Measurements from ENCODE around the gene SDCCAG8.

The SDCCAG8 gene

DNA sequence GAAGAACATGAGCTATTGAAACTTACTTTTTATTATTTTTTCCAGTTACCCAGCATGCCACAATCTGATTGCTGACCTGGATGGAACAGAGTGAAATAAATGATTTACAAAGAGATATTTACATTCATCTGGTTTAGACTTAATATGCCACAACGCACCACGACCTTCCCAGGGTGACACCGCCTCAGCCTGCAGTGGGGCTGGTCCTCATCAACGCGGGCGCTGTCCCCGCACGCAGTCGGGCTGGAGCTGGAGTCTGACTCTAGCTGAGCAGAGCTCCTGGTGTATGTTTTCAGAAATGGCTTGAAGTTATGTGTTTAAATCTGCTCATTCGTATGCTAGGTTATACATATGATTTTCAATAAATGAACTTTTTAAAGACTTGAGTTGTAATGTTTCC, 243.9 kb downstream of the SDCCAG8 start:
- no peak for DNase-seq (ENCODE audit: low read depth in 3 of 3)

GRCh38 chr1:243500512-243500911, 244.7 kb downstream of the SDCCAG8 start:
- DNase-seq (ENCODE audit: low read depth in 3 of 3) = no peak

DNA sequence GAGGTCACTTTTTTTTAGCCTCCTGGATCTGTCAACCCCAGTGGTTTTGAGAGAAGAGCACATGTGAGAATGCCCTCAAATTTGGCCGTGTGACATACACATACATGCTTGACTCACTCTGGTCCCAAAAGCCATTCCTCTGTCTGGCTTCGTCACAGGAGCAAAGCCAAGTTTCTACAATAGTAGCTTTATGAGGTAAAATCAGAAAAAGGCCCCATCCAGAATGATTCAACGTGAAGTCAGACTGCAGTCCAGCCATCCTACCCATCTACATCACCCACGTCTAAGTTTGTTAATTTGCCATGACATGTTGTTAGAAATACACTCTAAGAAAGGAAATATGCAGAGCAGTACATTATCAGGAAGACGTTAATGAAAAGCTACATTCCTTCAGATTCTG, 245.2 kb downstream of the SDCCAG8 start:
- DNase-seq (ENCODE audit: low read depth in 3 of 3) = no peak

GRCh38 chr1:243503155-243503554, 247.3 kb downstream of the SDCCAG8 start:
- DNase-seq (ENCODE audit: low read depth in 3 of 3) = no peak

DNA sequence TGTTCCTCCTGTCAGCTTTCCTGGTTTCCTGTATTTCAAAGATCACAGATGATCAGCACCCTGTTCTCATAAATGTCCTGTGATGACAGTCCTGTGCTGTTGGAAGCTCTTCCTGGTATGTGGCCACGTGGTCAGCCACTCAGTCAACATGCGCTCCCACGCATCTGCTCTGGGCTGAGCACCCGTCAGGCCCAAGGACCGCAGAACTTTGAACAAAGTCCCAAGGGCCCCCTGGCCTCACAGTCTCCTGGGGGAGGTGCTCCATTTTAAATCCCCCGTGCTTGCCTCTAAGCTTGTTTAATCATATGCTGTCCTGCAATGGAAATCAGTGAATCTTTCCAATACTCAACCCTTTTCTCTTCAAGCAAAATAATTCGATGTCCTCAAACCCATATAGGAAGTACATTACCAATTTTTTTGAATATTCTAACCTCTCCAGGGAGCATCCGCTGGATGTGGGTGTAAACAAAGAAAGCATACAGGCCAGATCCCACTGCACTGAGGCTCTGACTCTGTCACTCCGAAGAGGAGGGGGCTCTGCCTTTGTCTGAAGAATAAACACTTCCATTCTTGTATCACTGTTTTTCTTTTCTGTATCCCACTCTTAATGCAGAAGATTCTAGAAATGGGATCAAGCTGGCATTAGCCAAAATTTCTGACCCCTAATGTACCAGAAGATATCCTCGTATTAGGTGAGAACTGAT, 250.3 kb downstream of the SDCCAG8 start:
- no peak for DNase-seq (ENCODE audit: low read depth in 3 of 3)

DNA sequence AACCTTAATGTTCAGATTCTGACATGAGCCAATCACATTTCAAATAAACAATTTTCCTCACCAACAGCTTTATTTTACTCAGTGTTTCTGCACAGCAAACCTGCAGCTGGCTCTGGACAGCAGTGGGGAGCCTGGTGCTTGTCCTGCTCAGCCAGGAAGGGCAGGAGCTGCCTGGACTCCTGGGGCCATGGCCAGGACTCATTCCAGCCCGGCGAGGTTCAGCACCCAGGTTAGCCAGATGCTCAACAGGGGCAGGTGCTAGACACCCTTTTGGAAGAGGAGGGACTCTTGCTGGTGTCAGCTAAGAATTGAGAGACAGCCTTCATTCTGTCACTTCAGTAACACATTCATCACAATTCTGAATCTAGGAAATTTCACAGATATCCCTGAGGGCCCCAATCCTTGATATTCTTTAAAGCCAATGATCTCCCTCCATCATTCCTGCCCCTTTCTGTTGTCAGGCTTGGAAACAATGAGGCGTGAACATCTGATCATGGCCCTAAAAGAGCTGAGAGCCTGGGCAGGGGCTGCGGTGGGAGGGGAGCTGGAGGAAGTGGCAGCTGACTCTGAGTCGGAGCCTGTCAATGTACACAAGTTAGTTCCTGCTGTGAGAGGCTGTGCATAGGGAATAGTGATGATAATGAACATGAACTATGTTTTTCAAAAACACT, 251.3 kb downstream of the SDCCAG8 start:
- no peak for DNase-seq (ENCODE audit: low read depth in 3 of 3)

GRCh38 chr1:243507672-243508302, 251.9 kb downstream of the SDCCAG8 start:
- DNase-seq (ENCODE audit: low read depth in 3 of 3) = no peak

DNA sequence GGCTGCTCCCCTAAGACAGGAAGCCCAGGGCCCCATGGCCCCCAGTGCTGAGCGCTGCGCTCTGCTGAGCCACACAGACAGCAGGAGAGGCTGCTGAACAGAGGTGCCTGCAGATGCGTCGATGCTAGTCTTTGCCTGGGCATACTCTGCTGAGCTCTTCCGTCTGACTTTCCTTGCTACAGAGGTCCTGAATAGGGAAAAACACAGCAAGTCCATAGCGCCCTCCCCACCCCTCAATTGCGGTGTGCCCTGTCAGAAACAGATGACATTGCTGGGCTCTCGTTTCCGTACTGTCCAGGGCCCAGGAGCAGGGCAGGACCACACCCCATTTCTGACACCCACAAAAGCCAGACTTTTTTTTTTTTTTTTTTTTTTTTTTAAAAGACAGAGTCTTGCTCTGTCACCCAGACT, 252.5 kb downstream of the SDCCAG8 start:
- no peak for DNase-seq (ENCODE audit: low read depth in 3 of 3)

DNA sequence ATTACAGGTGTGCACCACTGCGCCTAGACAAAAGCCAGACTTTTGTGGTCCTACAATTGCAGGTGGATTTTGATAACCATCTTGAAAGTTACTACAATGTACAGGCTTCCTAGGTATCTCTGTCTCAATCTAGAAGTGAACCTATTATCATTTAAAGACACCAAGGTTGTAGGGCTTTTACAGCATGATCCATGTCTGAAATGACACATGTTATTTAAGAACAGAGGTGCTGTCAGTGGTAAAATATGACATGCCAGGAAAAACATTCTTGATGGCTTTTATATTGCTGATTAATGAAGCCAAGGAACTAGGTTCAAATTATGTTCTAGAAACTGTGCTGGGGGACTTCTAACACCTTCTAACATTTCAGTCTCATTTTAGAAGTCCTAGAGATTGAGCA, 253.1 kb downstream of the SDCCAG8 start:
- DNase-seq (ENCODE audit: low read depth in 3 of 3) = no peak

DNA sequence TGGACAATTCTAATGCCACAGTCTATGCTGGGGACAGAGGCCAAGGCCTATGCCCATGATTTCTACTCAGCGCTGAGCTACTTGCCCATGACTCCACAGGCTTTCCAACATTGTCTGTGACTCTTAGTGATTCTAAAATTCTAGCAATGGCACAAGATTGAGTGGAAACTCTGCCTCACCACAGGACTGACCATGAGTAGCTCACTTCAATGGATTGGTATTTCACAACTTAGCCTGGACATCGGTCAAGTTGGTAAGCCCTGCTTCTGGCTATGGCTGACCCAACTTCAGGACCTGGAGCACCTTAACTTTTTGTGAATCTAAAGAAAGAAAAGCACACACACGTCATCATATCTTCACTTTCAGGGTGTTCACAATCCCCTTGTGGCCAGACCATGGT, 255.1 kb downstream of the SDCCAG8 start:
- DNase-seq (ENCODE audit: low read depth in 3 of 3) = no peak

DNA sequence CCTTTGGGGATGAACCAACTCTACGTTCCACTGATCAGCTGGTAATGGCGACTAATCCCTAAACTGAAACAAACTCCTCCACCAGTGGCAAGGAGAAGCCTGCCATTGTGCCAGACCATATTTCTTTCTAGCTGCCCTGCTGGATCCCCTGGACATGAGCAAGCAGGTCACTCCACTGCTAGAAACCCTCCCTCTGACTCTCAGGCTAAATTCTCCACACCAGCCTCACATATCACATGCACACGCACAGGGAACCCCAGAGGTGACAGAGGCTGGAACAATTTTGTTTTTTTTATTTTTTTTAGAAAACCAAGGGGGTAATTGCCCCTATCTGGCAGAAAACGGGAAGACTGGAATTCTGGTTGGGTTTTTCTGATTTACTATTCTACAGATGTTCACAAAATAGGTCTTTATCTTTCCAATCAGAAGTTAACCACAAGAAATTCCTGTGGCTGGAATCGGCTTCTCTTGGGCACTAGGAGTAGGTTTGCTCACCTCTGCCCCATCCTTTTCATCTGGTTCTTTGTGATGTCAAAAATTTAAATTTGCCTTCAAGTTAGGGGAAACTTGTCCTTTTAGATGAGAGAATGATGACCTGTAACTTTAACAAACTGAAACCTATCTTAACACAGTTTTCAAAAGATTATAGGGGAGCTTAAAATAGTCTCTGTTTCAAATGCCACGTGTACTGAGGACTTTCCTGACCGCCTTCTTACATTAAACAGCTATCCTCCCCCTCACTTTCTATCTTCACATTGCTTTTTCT, 258.1 kb downstream of the SDCCAG8 start:
- no peak for DNase-seq (ENCODE audit: low read depth in 3 of 3)

DNA sequence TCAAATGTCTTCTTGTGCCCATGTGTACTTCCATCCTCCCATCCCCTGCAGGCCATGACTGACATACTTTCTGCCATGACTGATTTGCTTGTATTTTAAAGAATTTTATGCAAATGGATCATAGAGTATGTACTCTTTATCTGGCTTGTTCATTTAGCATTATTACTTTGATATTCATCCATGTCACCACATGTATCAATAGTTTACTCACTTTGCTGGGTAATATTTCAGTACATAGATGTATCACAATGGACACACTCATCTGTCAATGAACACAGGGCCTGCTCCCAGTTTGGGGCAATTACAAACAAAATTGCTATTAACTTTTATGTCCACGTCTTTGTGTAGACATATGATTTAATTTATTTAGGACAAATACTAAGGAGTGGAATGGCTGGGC, 259.1 kb downstream of the SDCCAG8 start:
- no peak for DNase-seq (ENCODE audit: low read depth in 3 of 3)

DNA sequence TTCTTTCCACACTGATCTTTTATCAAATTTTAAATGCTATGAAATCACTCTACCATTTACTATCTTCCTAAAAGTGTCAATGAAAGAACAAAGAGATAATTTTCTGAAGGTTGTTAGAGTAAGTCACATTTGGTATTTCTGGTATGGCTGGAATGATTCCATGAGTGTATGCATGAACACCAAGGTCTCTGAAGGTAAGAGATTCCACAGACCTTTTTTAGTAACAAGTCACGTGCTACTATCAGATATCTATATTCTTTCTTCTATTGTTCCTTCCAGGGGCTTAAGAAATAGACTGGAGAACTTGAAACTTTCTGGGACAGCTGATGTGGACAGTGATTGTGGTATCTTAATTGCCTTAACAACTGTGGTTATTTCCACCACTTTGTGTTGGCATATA, 265.0 kb downstream of the SDCCAG8 start:
- no peak for DNase-seq (ENCODE audit: low read depth in 3 of 3)

DNA sequence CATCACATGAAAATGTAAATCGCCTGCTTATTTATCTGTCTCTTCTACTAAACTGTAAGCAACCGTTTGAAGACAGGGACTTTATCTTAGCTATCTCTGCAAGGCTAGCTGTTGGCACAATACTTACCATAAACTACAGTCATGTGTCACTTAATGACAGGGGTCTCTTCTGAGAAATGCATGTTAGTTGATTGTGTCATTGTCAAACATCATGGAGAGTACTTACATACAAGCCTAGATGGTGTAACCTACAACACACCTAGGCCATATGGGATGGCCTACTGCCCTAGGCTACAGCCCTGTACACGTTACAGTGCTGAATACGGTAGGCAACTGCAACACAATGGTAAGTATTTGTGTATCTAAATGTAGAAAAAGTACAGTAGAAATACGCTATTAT, 267.9 kb downstream of the SDCCAG8 start:
- DNase-seq (ENCODE audit: low read depth in 3 of 3) = no peak

DNA sequence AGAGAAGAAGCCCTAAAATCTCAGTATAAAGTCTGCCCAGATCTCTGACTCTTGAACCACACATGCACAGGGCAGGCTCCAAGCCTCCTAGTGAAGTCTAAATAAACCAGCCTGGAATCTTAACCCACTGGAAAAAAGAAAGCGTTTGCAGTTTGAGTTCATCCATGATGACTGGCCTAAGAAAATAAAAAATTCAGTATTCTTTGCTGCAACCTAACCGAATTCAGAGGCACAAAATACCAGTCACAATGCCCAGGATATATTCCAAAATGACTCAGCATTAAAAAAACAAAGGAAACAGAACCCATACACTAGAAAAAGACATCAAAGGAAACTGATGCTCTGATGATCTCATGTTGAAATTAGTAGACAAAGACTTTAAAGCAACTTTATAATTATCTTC, 269.2 kb downstream of the SDCCAG8 start:
- no peak for DNase-seq (ENCODE audit: low read depth in 3 of 3)

DNA sequence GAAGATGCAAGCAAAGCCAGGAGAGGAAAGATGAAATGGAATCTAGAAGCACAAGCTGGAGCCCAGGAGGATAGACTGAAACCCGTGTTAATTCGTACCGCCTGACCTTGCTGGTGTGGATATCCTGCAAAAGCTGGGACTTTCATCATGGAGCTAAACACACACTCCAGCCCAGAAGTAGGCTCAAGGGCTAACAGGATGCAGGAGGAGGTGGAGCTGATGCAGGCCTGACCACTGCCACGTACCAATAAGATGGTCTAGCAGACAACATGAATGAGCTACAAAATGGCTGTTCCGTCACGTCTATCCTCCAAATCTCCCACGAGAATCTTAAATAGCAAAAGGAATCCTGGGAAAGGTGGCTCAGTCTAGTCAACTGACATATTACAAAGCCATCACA, 270.3 kb downstream of the SDCCAG8 start:
- no peak for DNase-seq (ENCODE audit: low read depth in 3 of 3)

- DNase-seq (ENCODE audit: low read depth in 3 of 3) = no peak
Observed at GRCh38 chr1:243528459-243529121, 272.7 kb downstream of the SDCCAG8 start.

- DNase-seq (ENCODE audit: low read depth in 3 of 3) = no peak
Observed at GRCh38 chr1:243529512-243529911, 273.7 kb downstream of the SDCCAG8 start.

- no peak for DNase-seq (ENCODE audit: low read depth in 3 of 3)
Observed at GRCh38 chr1:243535014-243535413, 279.2 kb downstream of the SDCCAG8 start.

DNA sequence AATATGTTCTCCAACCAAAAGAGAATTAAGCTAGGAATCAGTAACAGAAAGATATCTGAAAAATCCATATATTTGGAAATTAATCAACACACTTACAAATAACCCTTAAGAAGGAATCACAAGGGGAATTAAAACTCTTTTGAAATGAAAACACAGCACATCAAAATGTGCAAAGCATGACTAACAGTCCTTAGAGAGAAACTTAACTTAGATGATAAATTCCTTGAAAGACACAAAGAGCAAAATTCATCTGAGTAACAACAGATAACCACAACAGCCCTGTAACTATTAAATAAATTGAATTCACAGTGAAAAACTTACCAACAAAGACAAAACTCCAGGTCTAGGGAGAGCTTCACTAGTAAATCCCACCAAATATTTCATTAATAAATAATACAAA, 283.8 kb downstream of the SDCCAG8 start:
- DNase-seq (ENCODE audit: low read depth in 3 of 3) = no peak

DNA sequence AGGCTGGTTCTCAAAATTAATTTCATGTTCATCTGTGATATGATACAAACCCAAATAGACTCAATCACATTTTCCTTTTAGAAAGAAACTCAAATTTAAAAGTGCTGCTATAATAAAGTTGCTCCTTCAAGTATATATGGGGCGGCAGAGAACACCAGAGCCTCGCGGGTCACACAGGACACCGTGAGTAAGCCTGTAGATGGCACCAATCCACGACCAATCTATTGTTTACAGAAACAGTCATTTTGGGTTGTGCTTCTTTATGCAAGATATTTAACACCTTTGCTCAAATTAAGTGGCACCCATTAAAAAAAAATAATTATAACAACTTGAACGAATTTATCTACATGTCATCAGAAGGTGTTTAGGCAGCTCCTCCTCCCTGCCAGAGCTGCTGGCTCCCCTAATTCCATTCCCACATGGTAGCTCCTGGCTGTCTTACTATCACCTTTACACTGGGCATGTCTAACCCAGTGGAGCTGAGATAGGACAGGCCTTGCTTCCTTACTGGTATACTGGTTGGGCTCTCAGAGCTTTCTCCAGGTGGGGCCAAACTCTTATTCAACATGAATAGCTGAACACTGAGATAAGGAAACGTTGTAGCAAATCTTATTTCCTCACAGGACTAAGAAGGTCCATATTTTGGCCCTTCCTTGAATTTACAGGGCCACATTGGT, 287.0 kb downstream of the SDCCAG8 start:
- DNase-seq (ENCODE audit: low read depth in 3 of 3) = no peak
